Measurements from ENCODE around the gene MAP6. TPM values are rescaled to one million over a fixed set of nuclear protein-coding genes. Genes with fewer than 3 reads are reported as not detected.
A peak's percentile ranks its signal among the peaks of the same experiment; 100 is the strongest.

MAP6 gene
- total RNA-seq, 2 experiments from 2014 or later, result not detected

DNA sequence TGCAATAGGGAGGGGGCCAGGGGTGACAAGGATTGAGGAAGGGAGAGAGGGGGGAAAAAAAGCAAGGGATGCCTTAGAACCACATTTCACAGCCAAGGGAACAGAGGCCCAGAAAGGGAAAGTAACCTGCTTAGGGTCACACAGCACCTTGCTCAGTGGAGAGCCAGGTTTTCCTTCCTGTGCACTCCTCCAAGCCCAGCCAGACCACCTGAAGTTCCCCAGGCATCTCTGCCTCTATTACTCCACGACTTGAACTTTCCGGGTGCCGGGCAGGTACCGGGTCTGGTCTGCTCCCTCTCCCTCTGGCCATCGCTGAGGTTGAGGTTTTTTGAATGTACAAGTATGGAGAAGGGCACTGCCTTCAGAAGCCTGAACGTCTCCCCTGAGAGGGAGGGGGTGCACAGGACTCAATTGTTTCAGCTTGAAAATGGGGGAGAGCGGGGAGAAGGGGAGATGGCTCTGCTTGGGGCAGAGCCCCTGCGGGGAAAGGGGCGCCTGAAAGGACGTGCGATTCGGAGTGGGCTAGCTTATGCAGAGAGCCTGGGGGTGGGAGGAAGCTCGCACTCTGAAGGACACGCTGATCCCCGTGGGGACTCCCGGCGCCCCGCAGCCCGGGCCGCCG lies 107.3 kb downstream of the MAP6 start:
- peak overlapping the region; percentile 41 to 79 for H3K27ac ChIP-seq (ENCODE audit: low read depth in 1 of 2, low read length in 2 of 2)
- H3K4me3 Mint-ChIP-seq, result peak overlapping the region; percentile 99
- intact Hi-C loops (cut with DNase I, micrococcal nuclease), result no loop called here
- peak overlapping the region; percentile 93 for H3K4me3 ChIP-seq (ENCODE audit: low read length)
- ATAC-seq (ENCODE audit: poor library complexity), result no peak
- POLR2A ChIA-PET, result interaction anchor here (0.9 to 2.5 kb wide), 7 partner anchors 13 to 253 kb away, joined by 3 to 16 read pairs (median 3); partner anchors contain the start of genes GDPD5 and UVRAG
- H3K36me3 Mint-ChIP-seq (ENCODE audit: low read depth), result peaks cover 12% of the 10 kb centered on the region
- no peaks in the 10 kb centered on the region for H3K27me3 ChIP-seq (ENCODE audit: control insufficient read depth in 1 of 2, insufficient read depth in 2 of 2, low read length in 2 of 2)
- peaks cover 42% of the 10 kb centered on the region for H3K4me1 ChIP-seq (ENCODE audit: insufficient read depth, low read length)
- H3K9me3 ChIP-seq (ENCODE audit: control insufficient read depth in 1 of 2, insufficient read depth in 1 of 2, low read length in 2 of 2), result no peaks in the 10 kb centered on the region
- no peak for DNase-seq
- H3K27ac Mint-ChIP-seq, result peak overlapping the region; percentile 94
- CTCF ChIA-PET, result interaction anchor here (0.7 kb wide), 1 partner anchor 32 kb away, joined by 3 read pairs; no protein-coding TSS in a partner anchor
- H3K36me3 ChIP-seq (ENCODE audit: insufficient read depth, low read length), result no peaks in the 10 kb centered on the region
- H3K27me3 Mint-ChIP-seq, result no peaks in the 10 kb centered on the region
- H3K4me1 Mint-ChIP-seq (ENCODE audit: low read depth), result peaks cover 47% of the 10 kb centered on the region
- TF ChIP-seq, protein P1, sequence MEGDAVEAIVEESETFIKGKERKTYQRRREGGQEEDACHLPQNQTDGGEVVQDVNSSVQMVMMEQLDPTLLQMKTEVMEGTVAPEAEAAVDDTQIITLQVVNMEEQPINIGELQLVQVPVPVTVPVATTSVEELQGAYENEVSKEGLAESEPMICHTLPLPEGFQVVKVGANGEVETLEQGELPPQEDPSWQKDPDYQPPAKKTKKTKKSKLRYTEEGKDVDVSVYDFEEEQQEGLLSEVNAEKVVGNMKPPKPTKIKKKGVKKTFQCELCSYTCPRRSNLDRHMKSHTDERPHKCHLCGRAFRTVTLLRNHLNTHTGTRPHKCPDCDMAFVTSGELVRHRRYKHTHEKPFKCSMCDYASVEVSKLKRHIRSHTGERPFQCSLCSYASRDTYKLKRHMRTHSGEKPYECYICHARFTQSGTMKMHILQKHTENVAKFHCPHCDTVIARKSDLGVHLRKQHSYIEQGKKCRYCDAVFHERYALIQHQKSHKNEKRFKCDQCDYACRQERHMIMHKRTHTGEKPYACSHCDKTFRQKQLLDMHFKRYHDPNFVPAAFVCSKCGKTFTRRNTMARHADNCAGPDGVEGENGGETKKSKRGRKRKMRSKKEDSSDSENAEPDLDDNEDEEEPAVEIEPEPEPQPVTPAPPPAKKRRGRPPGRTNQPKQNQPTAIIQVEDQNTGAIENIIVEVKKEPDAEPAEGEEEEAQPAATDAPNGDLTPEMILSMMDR (IDR thresholded peaks at IDR 0.05), result no peak
- H3K9me3 Mint-ChIP-seq, result no peaks in the 10 kb centered on the region

- CTCF ChIA-PET, result no interaction called here
- ATAC-seq (ENCODE audit: poor library complexity) (no peak), DNase-seq (no peak)
- peak overlapping the region; percentile 99 for H3K4me3 Mint-ChIP-seq
- no peak overlapping the region for H3K4me3 ChIP-seq (ENCODE audit: low read length)
- peaks cover 36% of the 10 kb centered on the region for H3K4me1 ChIP-seq (ENCODE audit: insufficient read depth, low read length)
- TF ChIP-seq, protein P1 (IDR thresholded peaks at IDR 0.05), result no peak
- peaks cover 12% of the 10 kb centered on the region for H3K36me3 Mint-ChIP-seq (ENCODE audit: low read depth)
- H3K27ac Mint-ChIP-seq, result peak overlapping the region; percentile 94
- H3K27me3 ChIP-seq (ENCODE audit: control insufficient read depth in 1 of 2, insufficient read depth in 2 of 2, low read length in 2 of 2), result no peaks in the 10 kb centered on the region
- H3K9me3 Mint-ChIP-seq, result no peaks in the 10 kb centered on the region
- POLR2A ChIA-PET, result interaction anchor here (0.9 to 2.5 kb wide), 2 partner anchors 14 to 21 kb away, joined by 3 to 16 read pairs; no protein-coding TSS in a partner anchor
- no peaks in the 10 kb centered on the region for H3K27me3 Mint-ChIP-seq
- H3K4me1 Mint-ChIP-seq (ENCODE audit: low read depth), result peaks cover 42% of the 10 kb centered on the region
- intact Hi-C loops (cut with DNase I, micrococcal nuclease), result no loop called here
- no peaks in the 10 kb centered on the region for H3K9me3 ChIP-seq (ENCODE audit: control insufficient read depth in 1 of 2, insufficient read depth in 1 of 2, low read length in 2 of 2)
- H3K36me3 ChIP-seq (ENCODE audit: insufficient read depth, low read length), result no peaks in the 10 kb centered on the region
- no peak overlapping the region for H3K27ac ChIP-seq (ENCODE audit: low read depth in 1 of 2, low read length in 2 of 2)
Observed at GRCh38 chr11:75560644-75561043, 108.2 kb downstream of the MAP6 start.

GRCh38 chr11:75558939-75559843 lies 109.6 kb downstream of the MAP6 start:
- Histone ChIP-seq H3K4me3 (ENCODE audit: low read length) (no peak overlapping the region), H3K27ac (ENCODE audit: low read depth in 1 of 2, low read length in 2 of 2) (no peak overlapping the region), H3K4me1 (ENCODE audit: insufficient read depth, low read length) (peaks cover 28% of the 10 kb centered on the region), H3K36me3 (ENCODE audit: insufficient read depth, low read length) (no peaks in the 10 kb centered on the region), H3K27me3 (ENCODE audit: control insufficient read depth in 1 of 2, insufficient read depth in 2 of 2, low read length in 2 of 2) (no peaks in the 10 kb centered on the region), H3K9me3 (ENCODE audit: control insufficient read depth in 1 of 2, insufficient read depth in 1 of 2, low read length in 2 of 2) (no peaks in the 10 kb centered on the region)
- TF ChIP-seq, protein P1 (IDR thresholded peaks at IDR 0.05), result no peak
- DNase-seq (no peak), ATAC-seq (ENCODE audit: poor library complexity) (no peak)
- ChIA-PET POLR2A (no interaction called here), CTCF (no interaction called here)
- intact Hi-C loops (cut with DNase I, micrococcal nuclease), result no loop called here
- Mint-ChIP-seq H3K27ac (no peak overlapping the region), H3K27me3 (no peaks in the 10 kb centered on the region), H3K36me3 (ENCODE audit: low read depth) (peaks cover 12% of the 10 kb centered on the region), H3K4me3 (peak overlapping the region; percentile 80), H3K9me3 (no peaks in the 10 kb centered on the region), H3K4me1 (ENCODE audit: low read depth) (peaks cover 32% of the 10 kb centered on the region)
